ENCODE results near the gene PTPRD. TPM values are rescaled to one million over a fixed set of nuclear protein-coding genes. Genes with fewer than 3 reads are reported as not detected.

Gene PTPRD
- total and polyA plus RNA-seq, 2 experiments from 2014 or later, result 11.5 to 58.0 TPM

GRCh38 chr9:10434412-10434811 lies 178.4 kb downstream of the PTPRD start (continued):
- TF ChIP-seq, protein P1, sequence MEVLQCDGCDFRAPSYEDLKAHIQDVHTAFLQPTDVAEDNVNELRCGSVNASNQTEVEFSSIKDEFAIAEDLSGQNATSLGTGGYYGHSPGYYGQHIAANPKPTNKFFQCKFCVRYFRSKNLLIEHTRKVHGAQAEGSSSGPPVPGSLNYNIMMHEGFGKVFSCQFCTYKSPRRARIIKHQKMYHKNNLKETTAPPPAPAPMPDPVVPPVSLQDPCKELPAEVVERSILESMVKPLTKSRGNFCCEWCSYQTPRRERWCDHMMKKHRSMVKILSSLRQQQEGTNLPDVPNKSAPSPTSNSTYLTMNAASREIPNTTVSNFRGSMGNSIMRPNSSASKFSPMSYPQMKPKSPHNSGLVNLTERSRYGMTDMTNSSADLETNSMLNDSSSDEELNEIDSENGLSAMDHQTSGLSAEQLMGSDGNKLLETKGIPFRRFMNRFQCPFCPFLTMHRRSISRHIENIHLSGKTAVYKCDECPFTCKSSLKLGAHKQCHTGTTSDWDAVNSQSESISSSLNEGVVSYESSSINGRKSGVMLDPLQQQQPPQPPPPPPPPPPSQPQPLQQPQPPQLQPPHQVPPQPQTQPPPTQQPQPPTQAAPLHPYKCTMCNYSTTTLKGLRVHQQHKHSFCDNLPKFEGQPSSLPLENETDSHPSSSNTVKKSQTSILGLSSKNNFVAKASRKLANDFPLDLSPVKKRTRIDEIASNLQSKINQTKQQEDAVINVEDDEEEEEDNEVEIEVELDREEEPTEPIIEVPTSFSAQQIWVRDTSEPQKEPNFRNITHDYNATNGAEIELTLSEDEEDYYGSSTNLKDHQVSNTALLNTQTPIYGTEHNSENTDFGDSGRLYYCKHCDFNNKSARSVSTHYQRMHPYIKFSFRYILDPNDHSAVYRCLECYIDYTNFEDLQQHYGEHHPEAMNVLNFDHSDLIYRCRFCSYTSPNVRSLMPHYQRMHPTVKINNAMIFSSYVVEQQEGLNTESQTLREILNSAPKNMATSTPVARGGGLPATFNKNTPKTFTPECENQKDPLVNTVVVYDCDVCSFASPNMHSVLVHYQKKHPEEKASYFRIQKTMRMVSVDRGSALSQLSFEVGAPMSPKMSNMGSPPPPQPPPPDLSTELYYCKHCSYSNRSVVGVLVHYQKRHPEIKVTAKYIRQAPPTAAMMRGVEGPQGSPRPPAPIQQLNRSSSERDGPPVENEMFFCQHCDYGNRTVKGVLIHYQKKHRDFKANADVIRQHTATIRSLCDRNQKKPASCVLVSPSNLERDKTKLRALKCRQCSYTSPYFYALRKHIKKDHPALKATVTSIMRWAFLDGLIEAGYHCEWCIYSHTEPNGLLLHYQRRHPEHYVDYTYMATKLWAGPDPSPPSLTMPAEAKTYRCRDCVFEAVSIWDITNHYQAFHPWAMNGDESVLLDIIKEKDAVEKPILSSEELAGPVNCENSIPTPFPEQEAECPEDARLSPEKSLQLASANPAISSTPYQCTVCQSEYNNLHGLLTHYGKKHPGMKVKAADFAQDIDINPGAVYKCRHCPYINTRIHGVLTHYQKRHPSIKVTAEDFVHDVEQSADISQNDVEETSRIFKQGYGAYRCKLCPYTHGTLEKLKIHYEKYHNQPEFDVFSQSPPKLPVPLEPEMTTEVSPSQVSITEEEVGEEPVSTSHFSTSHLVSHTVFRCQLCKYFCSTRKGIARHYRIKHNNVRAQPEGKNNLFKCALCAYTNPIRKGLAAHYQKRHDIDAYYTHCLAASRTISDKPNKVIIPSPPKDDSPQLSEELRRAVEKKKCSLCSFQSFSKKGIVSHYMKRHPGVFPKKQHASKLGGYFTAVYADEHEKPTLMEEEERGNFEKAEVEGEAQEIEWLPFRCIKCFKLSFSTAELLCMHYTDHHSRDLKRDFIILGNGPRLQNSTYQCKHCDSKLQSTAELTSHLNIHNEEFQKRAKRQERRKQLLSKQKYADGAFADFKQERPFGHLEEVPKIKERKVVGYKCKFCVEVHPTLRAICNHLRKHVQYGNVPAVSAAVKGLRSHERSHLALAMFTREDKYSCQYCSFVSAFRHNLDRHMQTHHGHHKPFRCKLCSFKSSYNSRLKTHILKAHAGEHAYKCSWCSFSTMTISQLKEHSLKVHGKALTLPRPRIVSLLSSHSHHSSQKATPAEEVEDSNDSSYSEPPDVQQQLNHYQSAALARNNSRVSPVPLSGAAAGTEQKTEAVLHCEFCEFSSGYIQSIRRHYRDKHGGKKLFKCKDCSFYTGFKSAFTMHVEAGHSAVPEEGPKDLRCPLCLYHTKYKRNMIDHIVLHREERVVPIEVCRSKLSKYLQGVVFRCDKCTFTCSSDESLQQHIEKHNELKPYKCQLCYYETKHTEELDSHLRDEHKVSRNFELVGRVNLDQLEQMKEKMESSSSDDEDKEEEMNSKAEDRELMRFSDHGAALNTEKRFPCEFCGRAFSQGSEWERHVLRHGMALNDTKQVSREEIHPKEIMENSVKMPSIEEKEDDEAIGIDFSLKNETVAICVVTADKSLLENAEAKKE (CRISPR knock-in tag; IDR thresholded peaks at IDR 0.05), result no peak
- TF ChIP-seq NANOG (IDR thresholded peaks at IDR 0.05; ENCODE audit: borderline replicate concordance) (no peak), POLR2AphosphoS5 (IDR thresholded peaks at IDR 0.05; ENCODE audit: low read depth) (no peak), CREB1 (CRISPR knock-in tag; IDR thresholded peaks at IDR 0.05; ENCODE audit: low read depth) (no peak)

DNA sequence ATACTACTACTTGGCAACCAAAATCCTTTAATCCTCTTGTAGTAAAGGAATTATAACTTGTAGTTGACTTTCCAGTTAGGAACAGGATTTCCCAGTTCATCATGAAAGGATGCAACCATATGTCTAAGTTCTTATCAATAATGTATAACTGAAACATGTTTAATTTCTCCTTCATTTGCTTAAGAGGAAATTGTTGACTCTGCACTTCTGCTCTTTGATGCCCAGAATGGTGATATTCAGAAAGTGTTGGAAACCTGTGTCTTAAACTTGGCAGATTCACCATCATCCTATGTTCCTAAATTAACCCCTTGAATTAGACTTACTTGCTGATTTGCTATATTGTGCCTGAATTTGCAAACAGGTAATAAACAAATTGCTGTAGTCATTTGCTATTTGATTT lies 201.5 kb downstream of the PTPRD start:
- Histone ChIP-seq H4K20me1 (replicated peaks; ENCODE audit: insufficient read depth) (no peaks in the 10 kb centered on the region), H3K36me3 (ENCODE audit: insufficient read depth) (no peaks in the 10 kb centered on the region), H3K4me3 (no peak overlapping the region), H2AFZ (no peak overlapping the region), H3K4me2 (no peak overlapping the region), H3F3A (replicated peaks; ENCODE audit: low read depth) (no peaks in the 10 kb centered on the region), H3K27me3 (ENCODE audit: insufficient read depth) (no peaks in the 10 kb centered on the region), H3K9me2 (ENCODE audit: insufficient read depth) (no peaks in the 10 kb centered on the region), H3K79me2 (replicated peaks; ENCODE audit: insufficient read depth) (no peaks in the 10 kb centered on the region), H3K27ac (ENCODE audit: low read depth) (no peak overlapping the region), H3K4me1 (ENCODE audit: insufficient read depth) (no peaks in the 10 kb centered on the region)
- DNase-seq (ENCODE audit: low spot score), result no peak
- Mint-ChIP-seq H3K4me3 (no peak overlapping the region), H3K27ac (no peak overlapping the region), H3K27me3 (ENCODE audit: insufficient read depth, low read depth, poor library complexity) (peaks cover 2% of the 10 kb centered on the region), H3K9me3 (no peaks in the 10 kb centered on the region), H3K4me1 (no peaks in the 10 kb centered on the region), H3K36me3 (ENCODE audit: low read depth) (no peaks in the 10 kb centered on the region)
- ATAC-seq, result no peak
- no peak for TF ChIP-seq CTCF (conservative IDR thresholded peaks at IDR 0.05; ENCODE audit: low read depth in 2 of 2)
- TF ChIP-seq ZNF114 (CRISPR knock-in tag; IDR thresholded peaks at IDR 0.05), result no peak
- TF ChIP-seq, protein P1 (CRISPR knock-in tag; IDR thresholded peaks at IDR 0.05), result no peak
- TF ChIP-seq ZNF331 (CRISPR knock-in tag; IDR thresholded peaks at IDR 0.05; ENCODE audit: low read depth), result no peak
